ENCODE data around the gene SLC28A1.

Gene SLC28A1

GRCh38 chr15:84878504-84878903 lies 6.0 kb upstream of the SLC28A1 start:
- H3K4me3 ChIP-seq (ENCODE audit: low read depth, low read length), result no peak overlapping the region
- no peak for DNase-seq (ENCODE audit: low read depth)
- TF ChIP-seq, protein P1, sequence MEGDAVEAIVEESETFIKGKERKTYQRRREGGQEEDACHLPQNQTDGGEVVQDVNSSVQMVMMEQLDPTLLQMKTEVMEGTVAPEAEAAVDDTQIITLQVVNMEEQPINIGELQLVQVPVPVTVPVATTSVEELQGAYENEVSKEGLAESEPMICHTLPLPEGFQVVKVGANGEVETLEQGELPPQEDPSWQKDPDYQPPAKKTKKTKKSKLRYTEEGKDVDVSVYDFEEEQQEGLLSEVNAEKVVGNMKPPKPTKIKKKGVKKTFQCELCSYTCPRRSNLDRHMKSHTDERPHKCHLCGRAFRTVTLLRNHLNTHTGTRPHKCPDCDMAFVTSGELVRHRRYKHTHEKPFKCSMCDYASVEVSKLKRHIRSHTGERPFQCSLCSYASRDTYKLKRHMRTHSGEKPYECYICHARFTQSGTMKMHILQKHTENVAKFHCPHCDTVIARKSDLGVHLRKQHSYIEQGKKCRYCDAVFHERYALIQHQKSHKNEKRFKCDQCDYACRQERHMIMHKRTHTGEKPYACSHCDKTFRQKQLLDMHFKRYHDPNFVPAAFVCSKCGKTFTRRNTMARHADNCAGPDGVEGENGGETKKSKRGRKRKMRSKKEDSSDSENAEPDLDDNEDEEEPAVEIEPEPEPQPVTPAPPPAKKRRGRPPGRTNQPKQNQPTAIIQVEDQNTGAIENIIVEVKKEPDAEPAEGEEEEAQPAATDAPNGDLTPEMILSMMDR (IDR thresholded peaks at IDR 0.05; ENCODE audit: low read depth, low read length, missing control alignments), result peak; percentile 77

GRCh38 chr15:84879088-84879780 lies 5.2 kb upstream of the SLC28A1 start:
- no peak for DNase-seq (ENCODE audit: low read depth)
- no peak overlapping the region for H3K4me3 ChIP-seq (ENCODE audit: low read depth, low read length)
- TF ChIP-seq, protein P1 (IDR thresholded peaks at IDR 0.05; ENCODE audit: low read depth, low read length, missing control alignments), result no peak

GRCh38 chr15:84880007-84880406 lies 4.5 kb upstream of the SLC28A1 start:
- TF ChIP-seq, protein P1 (IDR thresholded peaks at IDR 0.05; ENCODE audit: low read depth, low read length, missing control alignments), result no peak

DNA sequence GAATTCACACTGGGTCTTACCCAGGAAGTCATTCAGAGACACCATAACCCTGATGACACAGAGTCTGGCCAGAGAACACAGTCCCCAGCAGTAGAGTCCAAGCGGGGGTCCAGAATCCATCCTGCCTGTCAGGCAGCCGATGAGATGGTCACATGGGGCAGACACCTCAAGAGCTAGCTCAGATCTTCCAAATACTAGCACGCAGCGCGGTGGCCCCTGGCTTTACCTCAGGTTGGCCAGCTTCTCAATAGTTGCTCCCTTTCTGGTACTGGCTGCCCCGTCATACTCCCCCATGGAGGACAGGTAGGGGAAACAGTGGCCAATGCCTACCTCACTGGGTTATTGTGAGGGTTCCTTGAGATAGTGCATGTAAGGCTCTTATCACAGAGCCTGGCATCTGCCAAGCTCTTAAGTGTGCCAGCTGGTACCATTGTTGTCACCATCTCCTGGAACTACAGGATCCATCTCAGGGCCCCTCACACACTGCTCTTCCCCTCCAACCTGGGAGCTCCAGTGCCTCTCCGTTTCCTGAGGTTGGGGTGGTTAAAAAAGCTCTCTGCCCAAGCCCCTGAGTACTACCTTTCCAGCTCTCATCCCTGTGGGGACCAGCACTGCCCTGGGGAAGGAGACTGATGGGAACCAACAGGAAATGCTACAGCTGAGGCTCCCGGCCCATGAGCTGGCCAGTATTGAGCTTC lies 3.5 kb upstream of the SLC28A1 start:
- TF ChIP-seq, protein P1 (IDR thresholded peaks at IDR 0.05; ENCODE audit: low read depth, low read length, missing control alignments), result no peak
- no peak overlapping the region for H3K4me3 ChIP-seq (ENCODE audit: low read depth, low read length)
- no peak for DNase-seq (ENCODE audit: low read depth)

More at GRCh38 chr15:84880007-84880406, 4.5 kb upstream of the SLC28A1 start:
- H3K4me3 ChIP-seq (ENCODE audit: low read depth, low read length), result no peak overlapping the region
- DNase-seq (ENCODE audit: low read depth), result no peak

DNA sequence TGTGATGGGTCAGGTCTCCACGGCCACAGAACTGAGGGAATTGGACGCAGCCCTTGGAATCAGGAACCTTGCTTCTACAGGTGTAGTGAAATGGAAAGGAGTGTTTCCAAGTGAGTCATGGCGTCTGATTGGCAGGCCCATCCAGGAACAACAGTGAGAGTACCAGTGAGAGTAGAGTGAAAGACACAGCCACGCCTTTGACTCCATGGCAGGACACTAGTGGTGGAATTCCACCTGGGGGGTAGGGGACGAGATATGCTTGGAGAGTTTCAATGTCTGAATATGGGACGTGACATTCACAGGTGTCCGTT lies 3.0 kb upstream of the SLC28A1 start:
- H3K4me3 ChIP-seq (ENCODE audit: low read depth, low read length), result no peak overlapping the region
- DNase-seq (ENCODE audit: low read depth), result no peak
- TF ChIP-seq, protein P1 (IDR thresholded peaks at IDR 0.05; ENCODE audit: low read depth, low read length, missing control alignments), result no peak

DNA sequence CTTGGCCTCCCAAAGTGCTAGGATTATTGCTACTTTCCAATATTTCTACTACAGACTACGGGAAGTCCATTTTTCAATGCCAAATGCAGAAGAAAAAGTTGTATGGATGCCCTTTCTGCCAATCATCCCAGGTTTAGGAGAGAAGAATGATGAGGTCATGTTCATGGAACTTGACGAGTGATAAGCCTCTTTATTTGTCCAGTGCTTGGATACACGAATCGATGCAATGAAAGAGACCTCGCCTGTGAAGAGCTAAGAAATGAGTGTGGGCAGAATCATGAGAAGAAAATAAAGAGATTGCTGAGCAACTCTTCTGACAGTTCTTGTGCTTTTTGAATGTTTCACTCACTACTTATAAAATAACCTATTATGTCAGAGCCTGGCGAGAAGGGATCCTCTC lies 996 bp upstream of the SLC28A1 start:
- no peak overlapping the region for H3K4me3 ChIP-seq (ENCODE audit: low read depth, low read length)
- no peak for DNase-seq (ENCODE audit: low read depth)
- TF ChIP-seq, protein P1 (IDR thresholded peaks at IDR 0.05; ENCODE audit: low read depth, low read length, missing control alignments), result no peak

GRCh38 chr15:84885801-84886200 lies 1.3 kb downstream of the SLC28A1 start:
- no peak overlapping the region for H3K4me3 ChIP-seq (ENCODE audit: low read depth, low read length)
- TF ChIP-seq, protein P1 (IDR thresholded peaks at IDR 0.05; ENCODE audit: low read depth, low read length, missing control alignments), result no peak
- DNase-seq (ENCODE audit: low read depth), result no peak
